OCI-LY7 (cell line): ENCODE results near the gene PHACTR3. TPM values are rescaled to one million over a fixed set of nuclear protein-coding genes. Genes with fewer than 3 reads are reported as not detected.

ENCODE experiments used
- BruUV-seq: library from RNA; stranded (reverse); fragments of 400-500 nt; replicated peaks from 2 replicates; lab custom pipeline; 2021; lab: Mats Ljungman, UMichigan
- CTCF ChIA-PET: fragments of 300-600 bp; sonication (Branson Sonifier 250); formaldehyde crosslinking; loops from one replicate; lab custom pipeline; 2022; ENCODE audit warnings: antibody characterized with exemption; ENCODE audit not compliant: unreplicated experiment; lab: Charles Lee
- POLR2A ChIA-PET: fragments of 300-600 bp; sonication (Branson Sonifier 250); formaldehyde crosslinking; loops from one replicate; lab custom pipeline; 2022; ENCODE audit warnings: antibody characterized with exemption; lab: Charles Lee
- DNase-seq: peaks from one replicate; pipeline ENCODE4 v3.0.0-alpha.2; 2015; ENCODE audit warnings: low spot score
- H2AFZ ChIP-seq: fragments of 200-600 bp; sonication (generic), shearing (Covaris generic); 2 replicates; pipeline ENCODE4 v1.6.1; 2014; ENCODE audit warnings: mild to moderate bottlenecking, antibody characterized with exemption, low read length, moderate library complexity
- H3K27ac ChIP-seq: fragments of 200-600 bp; sonication (generic); 2 replicates; pipeline ENCODE4 v1.5.1; 2014; ENCODE audit warnings: mixed run types, low read depth, mild to moderate bottlenecking, moderate library complexity, low read length, inconsistent platforms; ENCODE audit not compliant: poor library complexity, severe bottlenecking
- H3K36me3 ChIP-seq: fragments of 200-600 bp; sonication (generic); 2 replicates; pipeline ENCODE4 v1.6.1; 2014; ENCODE audit warnings: mild to moderate bottlenecking, antibody characterized with exemption, low read length, moderate library complexity, mixed read lengths; ENCODE audit not compliant: insufficient read depth
- H3K4me1 ChIP-seq: fragments of 200-600 bp; sonication (generic); 2 replicates; pipeline ENCODE4 v1.5.1; 2014; ENCODE audit warnings: mild to moderate bottlenecking, low read length; ENCODE audit not compliant: insufficient read depth, poor library complexity, severe bottlenecking
- H3K4me2 ChIP-seq: fragments of 200-600 bp; sonication (generic); 2 replicates; pipeline ENCODE4 v1.6.1; 2014; ENCODE audit warnings: mild to moderate bottlenecking, low read length
- H3K4me3 ChIP-seq: fragments of 200-600 bp; sonication (generic); 2 replicates; pipeline ENCODE4 v1.5.1; 2014; ENCODE audit warnings: mild to moderate bottlenecking, low read depth, low read length; ENCODE audit not compliant: poor library complexity, severe bottlenecking
- H3K79me2 ChIP-seq: fragments of 200-600 bp; sonication (generic); 2 replicates; pipeline ENCODE4 v1.6.1; 2016; ENCODE audit warnings: low read depth, mild to moderate bottlenecking, low read length, moderate library complexity, mixed read lengths; ENCODE audit not compliant: insufficient read depth
- H3K9me2 ChIP-seq: fragments of 200-600 bp; sonication (generic); 2 replicates; pipeline ENCODE4 v1.6.1; 2016; ENCODE audit warnings: mild to moderate bottlenecking, low read length, mixed read lengths; ENCODE audit not compliant: insufficient read depth
- H3K9me3 ChIP-seq: fragments of 200-600 bp; sonication (generic); 2 replicates; pipeline ENCODE4 v1.6.1; 2014; ENCODE audit warnings: mild to moderate bottlenecking, mixed run types, low read length, mixed read lengths
- H4K20me1 ChIP-seq: fragments of 200-600 bp; sonication (generic); 2 replicates; pipeline ENCODE4 v1.6.1; 2014; ENCODE audit warnings: mild to moderate bottlenecking, antibody characterized with exemption, low read length, moderate library complexity, mixed read lengths; ENCODE audit not compliant: insufficient read depth
- EZH2phosphoT487 ChIP-seq: fragments of 200-600 bp; sonication (generic); IDR thresholded peaks from 2 replicates; pipeline ENCODE4 v1.6.1; 2018; ENCODE audit warnings: low read depth, borderline replicate concordance, mild to moderate bottlenecking, mixed run types, antibody characterized with exemption, low read length, moderate library complexity, mixed read lengths
- intact Hi-C: fragments of 100-400 bp; cut with micrococcal nuclease; formaldehyde crosslinking; loops from one replicate; pipeline ENCODE4 v1.10.0; 2022; ENCODE audit not compliant: unreplicated experiment
- total RNA-seq, 2 experiments: library from RNA; depleted of rRNA in 1 of 2; stranded (reverse); fragments of >200 nt in 1 of 2; shearing (Covaris generic) in 1 of 2; gene quantifications; 2 replicates each; pipeline ENCODE4 v1.2.3, GENCODE V29; 2014 to 2022
- TF ChIP-seq, protein P1 (sequence below): fragments of 200-600 bp; sonication (generic); conservative IDR thresholded peaks from 2 replicates; pipeline ENCODE4 v1.5.1; 2014; ENCODE audit warnings: mild to moderate bottlenecking, antibody characterized with exemption, low read length, moderate library complexity, mixed read lengths

Gene PHACTR3
- total RNA-seq, 2 experiments from 2014 or later, result 0.32 TPM; not detected in 1

DNA sequence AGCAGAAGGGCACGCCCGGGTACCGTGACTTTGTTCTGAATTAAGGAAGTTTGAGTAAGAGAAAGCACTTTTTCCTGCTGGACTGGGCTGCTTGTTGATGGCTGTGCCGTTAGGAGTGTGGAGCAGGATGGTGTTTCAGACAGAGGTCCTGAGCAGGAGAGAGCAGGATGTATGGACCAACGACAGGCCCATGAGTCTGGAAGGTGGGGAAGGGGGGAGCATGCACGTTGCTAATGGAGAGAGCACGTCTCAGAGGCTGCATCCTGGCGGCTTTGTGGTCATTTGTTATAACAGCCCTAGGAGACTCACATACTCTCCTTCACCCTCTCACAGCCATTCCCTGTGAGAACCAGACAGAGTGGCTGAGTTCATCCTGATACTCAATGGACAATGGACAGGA lies 56.8 kb downstream of the PHACTR3 start:
- POLR2A ChIA-PET, result no interaction called here
- Histone ChIP-seq H3K4me1 (no peaks in the 10 kb centered on the region), H3K9me2 (no peaks in the 10 kb centered on the region), H3K36me3 (no peaks in the 10 kb centered on the region), H3K27ac (no peak overlapping the region), H3K9me3 (peaks cover 8% of the 10 kb centered on the region; the same call in 1 of the 2 replicates), H2AFZ (no peak overlapping the region), H4K20me1 (no peaks in the 10 kb centered on the region), H3K4me2 (no peak overlapping the region), H3K4me3 (no peak overlapping the region), H3K79me2 (no peaks in the 10 kb centered on the region)
- intact Hi-C loops, result no loop called here
- no peak for TF ChIP-seq EZH2phosphoT487
- TF ChIP-seq, protein P1, sequence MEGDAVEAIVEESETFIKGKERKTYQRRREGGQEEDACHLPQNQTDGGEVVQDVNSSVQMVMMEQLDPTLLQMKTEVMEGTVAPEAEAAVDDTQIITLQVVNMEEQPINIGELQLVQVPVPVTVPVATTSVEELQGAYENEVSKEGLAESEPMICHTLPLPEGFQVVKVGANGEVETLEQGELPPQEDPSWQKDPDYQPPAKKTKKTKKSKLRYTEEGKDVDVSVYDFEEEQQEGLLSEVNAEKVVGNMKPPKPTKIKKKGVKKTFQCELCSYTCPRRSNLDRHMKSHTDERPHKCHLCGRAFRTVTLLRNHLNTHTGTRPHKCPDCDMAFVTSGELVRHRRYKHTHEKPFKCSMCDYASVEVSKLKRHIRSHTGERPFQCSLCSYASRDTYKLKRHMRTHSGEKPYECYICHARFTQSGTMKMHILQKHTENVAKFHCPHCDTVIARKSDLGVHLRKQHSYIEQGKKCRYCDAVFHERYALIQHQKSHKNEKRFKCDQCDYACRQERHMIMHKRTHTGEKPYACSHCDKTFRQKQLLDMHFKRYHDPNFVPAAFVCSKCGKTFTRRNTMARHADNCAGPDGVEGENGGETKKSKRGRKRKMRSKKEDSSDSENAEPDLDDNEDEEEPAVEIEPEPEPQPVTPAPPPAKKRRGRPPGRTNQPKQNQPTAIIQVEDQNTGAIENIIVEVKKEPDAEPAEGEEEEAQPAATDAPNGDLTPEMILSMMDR, result no peak
- CTCF ChIA-PET, result no interaction called here
- DNase-seq, result no peak
- no TSS peak for BruUV-seq

- POLR2A ChIA-PET, result no interaction called here
- DNase-seq, result no peak
Measured at GRCh38 chr20:59661621-59662020, 57.3 kb downstream of the PHACTR3 start.

DNA sequence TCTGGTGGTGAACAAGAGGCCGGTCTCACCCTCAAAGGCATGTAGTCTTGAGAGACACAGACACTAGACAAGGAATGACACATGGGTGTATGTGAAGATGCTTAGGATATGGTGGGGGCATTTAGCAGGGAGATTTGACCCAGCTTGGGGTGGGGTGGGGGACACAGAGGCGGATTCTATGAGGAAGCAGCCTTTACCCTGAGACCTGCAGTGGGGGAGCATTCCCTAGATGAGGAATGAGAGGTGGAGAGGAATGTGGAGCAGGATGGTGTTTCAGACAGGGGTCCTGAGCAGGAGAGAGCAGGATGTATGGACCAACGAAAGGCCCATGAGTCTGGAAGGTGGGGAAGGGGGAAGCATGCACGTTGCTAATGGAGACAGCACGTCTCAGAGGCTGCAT lies 57.8 kb downstream of the PHACTR3 start:
- Histone ChIP-seq H3K36me3 (no peaks in the 10 kb centered on the region), H3K4me2 (no peak overlapping the region), H3K4me3 (no peak overlapping the region), H3K9me3 (peaks cover 6% of the 10 kb centered on the region; the same call in 1 of the 2 replicates), H4K20me1 (no peaks in the 10 kb centered on the region), H2AFZ (no peak overlapping the region), H3K4me1 (no peaks in the 10 kb centered on the region), H3K79me2 (no peaks in the 10 kb centered on the region), H3K27ac (no peak overlapping the region), H3K9me2 (no peaks in the 10 kb centered on the region)
- no TSS peak for BruUV-seq
- ChIA-PET CTCF (no interaction called here), POLR2A (no interaction called here)
- no peak for DNase-seq
- no peak for TF ChIP-seq EZH2phosphoT487
- TF ChIP-seq, protein P1, result no peak
- intact Hi-C loops, result no loop called here

More at GRCh38 chr20:59661621-59662020, 57.3 kb downstream of the PHACTR3 start:
- Histone ChIP-seq H3K79me2 (no peaks in the 10 kb centered on the region), H3K36me3 (no peaks in the 10 kb centered on the region), H3K9me2 (no peaks in the 10 kb centered on the region), H3K4me1 (no peaks in the 10 kb centered on the region), H3K9me3 (peaks cover 8% of the 10 kb centered on the region; the same call in 1 of the 2 replicates), H2AFZ (no peak overlapping the region), H3K4me3 (no peak overlapping the region), H3K27ac (no peak overlapping the region), H3K4me2 (no peak overlapping the region), H4K20me1 (no peaks in the 10 kb centered on the region)
- CTCF ChIA-PET, result no interaction called here
- intact Hi-C loops, result no loop called here
- BruUV-seq, result no TSS peak
- TF ChIP-seq EZH2phosphoT487, result no peak
- TF ChIP-seq, protein P1, result no peak
